Endothelial cell of umbilical vein (primary cell): ENCODE results near the gene PTPRD. TPM values are rescaled to one million over a fixed set of nuclear protein-coding genes. Genes with fewer than 3 reads are reported as not detected.

Experiments
- BruUV-seq: library from RNA; stranded (reverse); fragments of 400-500 nt; replicated peaks from 2 replicates; lab custom pipeline; 2021; lab: Mats Ljungman, UMichigan
- CTCF ChIA-PET: fragments of 300-600, 350-600 bp; sonication (Branson Sonifier 250); formaldehyde crosslinking; loops from one replicate; lab custom pipeline; 2021; ENCODE audit warnings: antibody characterized with exemption, inconsistent platforms; lab: Charles Lee
- POLR2A ChIA-PET: fragments of 300-600, 350-600 bp; sonication (Branson Sonifier 250); formaldehyde crosslinking; loops from one replicate; lab custom pipeline; 2021; ENCODE audit warnings: antibody characterized with exemption, inconsistent platforms; lab: Charles Lee
- DNase-seq: peaks from one replicate; pipeline ENCODE4 v3.0.0-alpha.2; 2011; ENCODE audit warnings: low read depth, low spot score
- FAIRE-seq: peaks from 2 replicates; lab custom pipeline; 2011; peaks lifted over from hg19 to GRCh38; lab: Jason Lieb, UNC
- H2AFZ ChIP-seq: 2 replicates; pipeline ENCODE4 v1.6.0; 2012; ENCODE audit warnings: low read depth, low read length, control low read depth, inconsistent platforms
- H3K27ac ChIP-seq: 2 replicates; pipeline ENCODE4 v1.5.1; 2011; ENCODE audit warnings: low read depth, mild to moderate bottlenecking, control low read depth, low read length, moderate library complexity; ENCODE audit not compliant: insufficient read depth
- H3K27me3 ChIP-seq, 2 experiments: 2 replicates each; pipeline versions ENCODE4 v1.6.0 to v1.6.1; 2011; ENCODE audit warnings: low read length in 2 of 2, mixed read lengths in 1 of 2; ENCODE audit not compliant: control insufficient read depth in 2 of 2, insufficient read depth in 2 of 2
- H3K36me3 ChIP-seq, 2 experiments: 2 replicates in 1 of 2; 3 replicates in 1 of 2; pipeline ENCODE4 v1.5.1; 2011; ENCODE audit warnings: low read length in 2 of 2, mild to moderate bottlenecking in 1 of 2, moderate library complexity in 1 of 2; ENCODE audit not compliant: control insufficient read depth in 2 of 2, insufficient read depth in 2 of 2; ENCODE audit errors: extremely low read depth in 1 of 2
- H3K4me1 ChIP-seq: 3 replicates; pipeline ENCODE4 v1.5.1; 2011; ENCODE audit warnings: mild to moderate bottlenecking, low read length; ENCODE audit not compliant: control insufficient read depth, insufficient read depth; ENCODE audit errors: extremely low read depth
- H3K4me2 ChIP-seq: 2 replicates; pipeline ENCODE4 v1.6.1; 2011; ENCODE audit warnings: low read length, control low read depth, mixed read lengths; ENCODE audit not compliant: insufficient read depth
- H3K4me3 ChIP-seq, 3 experiments: fragments of 200-600 bp in 1 of 3; sonication (generic), shearing (Covaris generic) in 1 of 3; replicated peaks in 1 of 3; 2 replicates each; pipeline ENCODE4 v1.5.1; 2011 to 2016; ENCODE audit warnings: control low read depth in 3 of 3, low read length in 3 of 3, mild to moderate bottlenecking in 2 of 3, inconsistent platforms in 1 of 3, low read depth in 1 of 3, moderate library complexity in 1 of 3; ENCODE audit not compliant: insufficient read depth in 1 of 3
- H3K79me2 ChIP-seq: 2 replicates; pipeline ENCODE4 v1.6.0; 2012; ENCODE audit warnings: low read length, inconsistent platforms; ENCODE audit not compliant: control insufficient read depth, insufficient read depth
- H3K9ac ChIP-seq: replicated peaks from 2 replicates; pipeline ENCODE3; 2011; ENCODE audit warnings: low read length, control low read depth; ENCODE audit not compliant: insufficient read depth; ENCODE audit errors: extremely low read depth
- H3K9me1 ChIP-seq: replicated peaks from 3 replicates; pipeline ENCODE4 v1.6.0; 2011; ENCODE audit warnings: mild to moderate bottlenecking, low read length; ENCODE audit not compliant: control insufficient read depth, insufficient read depth; ENCODE audit errors: extremely low read depth
- H3K9me3 ChIP-seq: replicated peaks from 2 replicates; pipeline ENCODE4 v1.5.1; 2012; ENCODE audit warnings: low read length, inconsistent platforms; ENCODE audit not compliant: control insufficient read depth, insufficient read depth
- H4K20me1 ChIP-seq: replicated peaks from 2 replicates; pipeline ENCODE3; 2011; ENCODE audit warnings: mild to moderate bottlenecking, low read length; ENCODE audit not compliant: control insufficient read depth, insufficient read depth; ENCODE audit errors: extremely low read depth
- EZH2 ChIP-seq: IDR thresholded peaks from 2 replicates; pipeline ENCODE4 v1.6.1; 2012; ENCODE audit warnings: borderline replicate concordance, low read depth, mild to moderate bottlenecking, moderate library complexity, low read length, inconsistent platforms; ENCODE audit not compliant: severe bottlenecking
- FOS ChIP-seq: IDR thresholded peaks from 2 replicates; pipeline ENCODE4 v1.6.1; 2011; ENCODE audit warnings: mild to moderate bottlenecking, low read length, moderate library complexity, borderline replicate concordance; ENCODE audit not compliant: insufficient read depth
- GATA2 ChIP-seq: IDR thresholded peaks from 2 replicates; pipeline ENCODE4 v1.7.0; 2011; ENCODE audit warnings: low read depth, mild to moderate bottlenecking, moderate library complexity, mixed read lengths, low read length; ENCODE audit not compliant: insufficient read length, insufficient read depth
- JUN ChIP-seq: IDR thresholded peaks from 2 replicates; pipeline ENCODE4 v1.6.1; 2011; ENCODE audit warnings: borderline replicate concordance, low read depth; ENCODE audit not compliant: insufficient read length, insufficient read depth
- MYC ChIP-seq: IDR thresholded peaks from one replicate; pipeline ENCODE4 v1.6.1; 2011; ENCODE audit warnings: mild to moderate bottlenecking, low read depth, low read length
- POLR2A ChIP-seq: IDR thresholded peaks from 2 replicates; pipeline ENCODE4 v1.6.1; 2012; ENCODE audit warnings: low read depth, mild to moderate bottlenecking, control low read depth, low read length
- POLR2AphosphoS5 ChIP-seq: IDR thresholded peaks from 2 replicates; pipeline ENCODE4 v1.6.1; 2012; ENCODE audit warnings: low read depth, mild to moderate bottlenecking, control low read depth, low read length, moderate library complexity; ENCODE audit not compliant: insufficient read depth
- dilution Hi-C: fragments of 300-500 bp; cut with MboI; formaldehyde crosslinking; loops from one replicate; pipeline ENCODE4 v1.15.0; 2019; ENCODE audit warnings: low sequenced_read_pairs; ENCODE audit not compliant: extremely low pct_ligation_motif_present
- intact Hi-C: fragments of 100-400 bp; cut with micrococcal nuclease; formaldehyde crosslinking; loops from one replicate; pipeline ENCODE4 v1.10.0; 2022
- polyA plus RNA-seq, 4 experiments: library from polyadenylated mRNA; depleted of rRNA in 3 of 4; stranded (reverse) in 3 of 4; unstranded in 1 of 4; fragments of >200 nt; gene quantifications; 2 replicates each; pipeline versions ENCODE4 v1.2.1 to v1.2.3, GENCODE V29; 2011 to 2012; ENCODE audit warnings: missing spikeins in 1 of 4
- total RNA-seq: library from RNA; stranded (reverse); gene quantifications from 2 replicates; pipeline ENCODE4 v1.2.3, GENCODE V29; 2021
- TF ChIP-seq, protein P1 (sequence below): IDR thresholded peaks from 2 replicates; pipeline ENCODE4 v1.6.1; 2011; ENCODE audit not compliant: insufficient read depth, insufficient read length
- TF ChIP-seq, protein P2 (sequence below), 2 donors: IDR thresholded peaks; 1 replicate in 1 of 2; 2 replicates in 1 of 2; pipeline ENCODE4 v1.5.1; 2011; ENCODE audit warnings: low read length in 2 of 2, mild to moderate bottlenecking in 2 of 2, moderate library complexity in 2 of 2, control low read depth in 1 of 2, inconsistent platforms in 1 of 2, low read depth in 1 of 2; ENCODE audit not compliant: insufficient read depth in 1 of 2; ENCODE audit errors: extremely low read depth in 1 of 2

Gene PTPRD
- total and polyA plus RNA-seq, 2 donors (not counting 3 experiments of a cell fraction or from before 2014, with no cell fraction given) = 5.5 to 5.7 TPM

DNA sequence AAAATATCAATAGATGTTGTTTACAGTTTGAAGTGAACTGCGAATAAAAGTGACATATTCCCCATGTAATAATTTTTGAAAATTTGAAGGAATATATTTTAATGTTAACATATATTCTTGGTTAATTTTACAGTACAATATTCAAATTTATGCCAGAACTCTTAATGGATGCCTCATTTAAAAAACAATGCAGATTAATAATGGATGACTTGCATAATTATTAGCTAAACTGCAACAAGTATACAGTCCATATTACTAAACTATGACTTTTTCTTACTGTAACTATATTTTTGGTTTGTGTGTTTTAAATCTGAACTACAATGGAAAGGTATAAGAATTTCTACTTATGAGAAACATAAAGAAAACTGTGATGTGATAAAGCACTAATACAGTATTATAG lies 1390.1 kb downstream of the PTPRD start:
- Histone ChIP-seq H3K4me2 (no peak overlapping the region), H4K20me1 (no peaks in the 10 kb centered on the region), H3K4me1 (no peaks in the 10 kb centered on the region), H3K79me2 (no peaks in the 10 kb centered on the region), H3K9ac (no peak overlapping the region), H3K4me3 (no peak overlapping the region), H3K9me1 (no peaks in the 10 kb centered on the region), H3K36me3 (no peaks in the 10 kb centered on the region), H3K27me3 (no peaks in the 10 kb centered on the region), H3K27ac (no peak overlapping the region), H2AFZ (no peak overlapping the region), H3K9me3 (no peaks in the 10 kb centered on the region)
- TF ChIP-seq, protein P1, sequence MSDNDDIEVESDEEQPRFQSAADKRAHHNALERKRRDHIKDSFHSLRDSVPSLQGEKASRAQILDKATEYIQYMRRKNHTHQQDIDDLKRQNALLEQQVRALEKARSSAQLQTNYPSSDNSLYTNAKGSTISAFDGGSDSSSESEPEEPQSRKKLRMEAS = no peak
- no peak for TF ChIP-seq GATA2
- TF ChIP-seq EZH2 = no peak
- no peak for TF ChIP-seq POLR2A
- TF ChIP-seq POLR2AphosphoS5 = no peak
- no peak for TF ChIP-seq JUN
- TF ChIP-seq, protein P2, sequence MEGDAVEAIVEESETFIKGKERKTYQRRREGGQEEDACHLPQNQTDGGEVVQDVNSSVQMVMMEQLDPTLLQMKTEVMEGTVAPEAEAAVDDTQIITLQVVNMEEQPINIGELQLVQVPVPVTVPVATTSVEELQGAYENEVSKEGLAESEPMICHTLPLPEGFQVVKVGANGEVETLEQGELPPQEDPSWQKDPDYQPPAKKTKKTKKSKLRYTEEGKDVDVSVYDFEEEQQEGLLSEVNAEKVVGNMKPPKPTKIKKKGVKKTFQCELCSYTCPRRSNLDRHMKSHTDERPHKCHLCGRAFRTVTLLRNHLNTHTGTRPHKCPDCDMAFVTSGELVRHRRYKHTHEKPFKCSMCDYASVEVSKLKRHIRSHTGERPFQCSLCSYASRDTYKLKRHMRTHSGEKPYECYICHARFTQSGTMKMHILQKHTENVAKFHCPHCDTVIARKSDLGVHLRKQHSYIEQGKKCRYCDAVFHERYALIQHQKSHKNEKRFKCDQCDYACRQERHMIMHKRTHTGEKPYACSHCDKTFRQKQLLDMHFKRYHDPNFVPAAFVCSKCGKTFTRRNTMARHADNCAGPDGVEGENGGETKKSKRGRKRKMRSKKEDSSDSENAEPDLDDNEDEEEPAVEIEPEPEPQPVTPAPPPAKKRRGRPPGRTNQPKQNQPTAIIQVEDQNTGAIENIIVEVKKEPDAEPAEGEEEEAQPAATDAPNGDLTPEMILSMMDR (IDR thresholded peaks at IDR 0.05; ENCODE audit: extremely low read depth in 1 of 2, insufficient read depth in 1 of 2, low read depth in 1 of 2, low read length in 2 of 2) = no peak
- TF ChIP-seq FOS = no peak
- TF ChIP-seq MYC = no peak
- intact Hi-C loops = no loop called here
- BruUV-seq = no TSS peak
- dilution Hi-C loops = no loop called here
- FAIRE-seq (no peak), DNase-seq (no peak)
- POLR2A ChIA-PET = no interaction called here
- CTCF ChIA-PET = no interaction called here
